Endothelial cell of umbilical vein (primary cell): ENCODE results near the gene ERGIC2. TPM values are rescaled to one million over a fixed set of nuclear protein-coding genes. Genes with fewer than 3 reads are reported as not detected.
A peak's percentile ranks its signal among the peaks of the same experiment; 100 is the strongest.

Experiments
- BruUV-seq: library from RNA; stranded (reverse); fragments of 400-500 nt; replicated peaks from 2 replicates; lab custom pipeline; 2021; lab: Mats Ljungman, UMichigan
- CTCF ChIA-PET: fragments of 300-600, 350-600 bp; sonication (Branson Sonifier 250); formaldehyde crosslinking; loops from one replicate; lab custom pipeline; 2021; ENCODE audit warnings: antibody characterized with exemption, inconsistent platforms; lab: Charles Lee
- POLR2A ChIA-PET: fragments of 300-600, 350-600 bp; sonication (Branson Sonifier 250); formaldehyde crosslinking; loops from one replicate; lab custom pipeline; 2021; ENCODE audit warnings: antibody characterized with exemption, inconsistent platforms; lab: Charles Lee
- DNase-seq: peaks from one replicate; pipeline ENCODE4 v3.0.0-alpha.2; 2011; ENCODE audit warnings: low read depth, low spot score
- FAIRE-seq: peaks from 2 replicates; lab custom pipeline; 2011; peaks lifted over from hg19 to GRCh38; lab: Jason Lieb, UNC
- H2AFZ ChIP-seq: 2 replicates; pipeline ENCODE4 v1.6.0; 2012; ENCODE audit warnings: low read depth, low read length, control low read depth, inconsistent platforms
- H3K27ac ChIP-seq: 2 replicates; pipeline ENCODE4 v1.5.1; 2011; ENCODE audit warnings: low read depth, mild to moderate bottlenecking, control low read depth, low read length, moderate library complexity; ENCODE audit not compliant: insufficient read depth
- H3K27me3 ChIP-seq, 2 experiments: 2 replicates each; pipeline versions ENCODE4 v1.6.0 to v1.6.1; 2011; ENCODE audit warnings: low read length in 2 of 2, mixed read lengths in 1 of 2; ENCODE audit not compliant: control insufficient read depth in 2 of 2, insufficient read depth in 2 of 2
- H3K36me3 ChIP-seq, 2 experiments: 2 replicates in 1 of 2; 3 replicates in 1 of 2; pipeline ENCODE4 v1.5.1; 2011; ENCODE audit warnings: low read length in 2 of 2, mild to moderate bottlenecking in 1 of 2, moderate library complexity in 1 of 2; ENCODE audit not compliant: control insufficient read depth in 2 of 2, insufficient read depth in 2 of 2; ENCODE audit errors: extremely low read depth in 1 of 2
- H3K4me1 ChIP-seq: 3 replicates; pipeline ENCODE4 v1.5.1; 2011; ENCODE audit warnings: mild to moderate bottlenecking, low read length; ENCODE audit not compliant: control insufficient read depth, insufficient read depth; ENCODE audit errors: extremely low read depth
- H3K4me2 ChIP-seq: 2 replicates; pipeline ENCODE4 v1.6.1; 2011; ENCODE audit warnings: low read length, control low read depth, mixed read lengths; ENCODE audit not compliant: insufficient read depth
- H3K4me3 ChIP-seq, 3 experiments: fragments of 200-600 bp in 1 of 3; sonication (generic), shearing (Covaris generic) in 1 of 3; replicated peaks in 1 of 3; 2 replicates each; pipeline ENCODE4 v1.5.1; 2011 to 2016; ENCODE audit warnings: control low read depth in 3 of 3, low read length in 3 of 3, mild to moderate bottlenecking in 2 of 3, inconsistent platforms in 1 of 3, low read depth in 1 of 3, moderate library complexity in 1 of 3; ENCODE audit not compliant: insufficient read depth in 1 of 3
- H3K79me2 ChIP-seq: 2 replicates; pipeline ENCODE4 v1.6.0; 2012; ENCODE audit warnings: low read length, inconsistent platforms; ENCODE audit not compliant: control insufficient read depth, insufficient read depth
- H3K9ac ChIP-seq: replicated peaks from 2 replicates; pipeline ENCODE3; 2011; ENCODE audit warnings: low read length, control low read depth; ENCODE audit not compliant: insufficient read depth; ENCODE audit errors: extremely low read depth
- H3K9me1 ChIP-seq: replicated peaks from 3 replicates; pipeline ENCODE4 v1.6.0; 2011; ENCODE audit warnings: mild to moderate bottlenecking, low read length; ENCODE audit not compliant: control insufficient read depth, insufficient read depth; ENCODE audit errors: extremely low read depth
- H3K9me3 ChIP-seq: replicated peaks from 2 replicates; pipeline ENCODE4 v1.5.1; 2012; ENCODE audit warnings: low read length, inconsistent platforms; ENCODE audit not compliant: control insufficient read depth, insufficient read depth
- H4K20me1 ChIP-seq: replicated peaks from 2 replicates; pipeline ENCODE3; 2011; ENCODE audit warnings: mild to moderate bottlenecking, low read length; ENCODE audit not compliant: control insufficient read depth, insufficient read depth; ENCODE audit errors: extremely low read depth
- CTCF ChIP-seq, 2 donors: IDR thresholded peaks; 1 replicate in 1 of 2; 2 replicates in 1 of 2; pipeline ENCODE4 v1.5.1; 2011; ENCODE audit warnings: low read length in 2 of 2, mild to moderate bottlenecking in 2 of 2, moderate library complexity in 2 of 2, control low read depth in 1 of 2, inconsistent platforms in 1 of 2, low read depth in 1 of 2; ENCODE audit not compliant: insufficient read depth in 1 of 2; ENCODE audit errors: extremely low read depth in 1 of 2
- EZH2 ChIP-seq: IDR thresholded peaks from 2 replicates; pipeline ENCODE4 v1.6.1; 2012; ENCODE audit warnings: borderline replicate concordance, low read depth, mild to moderate bottlenecking, moderate library complexity, low read length, inconsistent platforms; ENCODE audit not compliant: severe bottlenecking
- FOS ChIP-seq: IDR thresholded peaks from 2 replicates; pipeline ENCODE4 v1.6.1; 2011; ENCODE audit warnings: mild to moderate bottlenecking, low read length, moderate library complexity, borderline replicate concordance; ENCODE audit not compliant: insufficient read depth
- GATA2 ChIP-seq: IDR thresholded peaks from 2 replicates; pipeline ENCODE4 v1.7.0; 2011; ENCODE audit warnings: low read depth, mild to moderate bottlenecking, moderate library complexity, mixed read lengths, low read length; ENCODE audit not compliant: insufficient read length, insufficient read depth
- JUN ChIP-seq: IDR thresholded peaks from 2 replicates; pipeline ENCODE4 v1.6.1; 2011; ENCODE audit warnings: borderline replicate concordance, low read depth; ENCODE audit not compliant: insufficient read length, insufficient read depth
- MYC ChIP-seq: IDR thresholded peaks from one replicate; pipeline ENCODE4 v1.6.1; 2011; ENCODE audit warnings: mild to moderate bottlenecking, low read depth, low read length
- POLR2A ChIP-seq: IDR thresholded peaks from 2 replicates; pipeline ENCODE4 v1.6.1; 2012; ENCODE audit warnings: low read depth, mild to moderate bottlenecking, control low read depth, low read length
- POLR2AphosphoS5 ChIP-seq: IDR thresholded peaks from 2 replicates; pipeline ENCODE4 v1.6.1; 2012; ENCODE audit warnings: low read depth, mild to moderate bottlenecking, control low read depth, low read length, moderate library complexity; ENCODE audit not compliant: insufficient read depth
- dilution Hi-C: fragments of 300-500 bp; cut with MboI; formaldehyde crosslinking; loops from one replicate; pipeline ENCODE4 v1.15.0; 2019; ENCODE audit warnings: low sequenced_read_pairs; ENCODE audit not compliant: extremely low pct_ligation_motif_present
- intact Hi-C: fragments of 100-400 bp; cut with micrococcal nuclease; formaldehyde crosslinking; loops from one replicate; pipeline ENCODE4 v1.10.0; 2022
- polyA plus RNA-seq, 4 experiments: library from polyadenylated mRNA; depleted of rRNA in 3 of 4; stranded (reverse) in 3 of 4; unstranded in 1 of 4; fragments of >200 nt; gene quantifications; 2 replicates each; pipeline versions ENCODE4 v1.2.1 to v1.2.3, GENCODE V29; 2011 to 2012; ENCODE audit warnings: missing spikeins in 1 of 4
- total RNA-seq: library from RNA; stranded (reverse); gene quantifications from 2 replicates; pipeline ENCODE4 v1.2.3, GENCODE V29; 2021
- TF ChIP-seq, protein P1 (sequence below): IDR thresholded peaks from 2 replicates; pipeline ENCODE4 v1.6.1; 2011; ENCODE audit not compliant: insufficient read depth, insufficient read length

The ERGIC2 gene
- total and polyA plus RNA-seq, 2 donors (not counting 3 experiments of a cell fraction or from before 2014, with no cell fraction given): 20.3 to 60.6 TPM

GRCh38 chr12:29317556-29318363 is 63.2 kb downstream of the ERGIC2 start:
- H4K20me1 ChIP-seq: no peaks in the 10 kb centered on the region
- FAIRE-seq (peak; percentile 84), DNase-seq (peak; percentile 72)
- peaks cover 4% of the 10 kb centered on the region in 2 experiments for H3K36me3 ChIP-seq
- no peaks in the 10 kb centered on the region for H3K79me2 ChIP-seq
- H3K27me3 ChIP-seq: no peaks in the 10 kb centered on the region
- ChIA-PET POLR2A (no interaction called here), CTCF (interaction anchor here (0.8 to 4.3 kb wide), 7 partner anchors 9 to 245 kb away, joined by 3 to 52 read pairs (median 5); no protein-coding TSS in a partner anchor)
- no peak overlapping the region for H3K27ac ChIP-seq
- H2AFZ ChIP-seq: no peak overlapping the region
- H3K4me1 ChIP-seq: peaks cover 17% of the 10 kb centered on the region
- dilution Hi-C loops (no loop called here), intact Hi-C loops (loop anchor here (1.0 to 5.0 kb wide), 4 partner anchors 75 to 244 kb away; partner anchors contain the start of gene FAR2)
- no TSS peak for BruUV-seq
- no peak overlapping the region for H3K9ac ChIP-seq
- no peaks in the 10 kb centered on the region for H3K9me1 ChIP-seq
- no peak overlapping the region for H3K4me2 ChIP-seq
- peak; percentile 61 to 66 for TF ChIP-seq CTCF (IDR thresholded peaks at IDR 0.05; ENCODE audit: extremely low read depth in 1 of 2, insufficient read depth in 1 of 2, low read depth in 1 of 2, low read length in 2 of 2)
- no peak for TF ChIP-seq POLR2AphosphoS5
- no peak overlapping the region for H3K4me3 ChIP-seq
- H3K9me3 ChIP-seq: no peaks in the 10 kb centered on the region

- Histone ChIP-seq H3K9me1 (no peaks in the 10 kb centered on the region), H3K9me3 (no peaks in the 10 kb centered on the region), H3K27me3 (no peaks in the 10 kb centered on the region), H3K4me1 (peaks cover 17% of the 10 kb centered on the region), H3K4me2 (no peak overlapping the region), H3K79me2 (no peaks in the 10 kb centered on the region), H4K20me1 (no peaks in the 10 kb centered on the region), H3K27ac (no peak overlapping the region), H3K9ac (no peak overlapping the region), H3K4me3 (no peak overlapping the region), H2AFZ (no peak overlapping the region), H3K36me3 (peaks cover 2 to 8% of the 10 kb centered on the region in 2 experiments)
- dilution Hi-C loops (no loop called here), intact Hi-C loops (loop anchor here (1.0 to 5.0 kb wide), 4 partner anchors 74 to 243 kb away; partner anchors contain the start of gene FAR2)
- ChIA-PET POLR2A (no interaction called here), CTCF (interaction anchor here (1.1 to 4.3 kb wide), 3 partner anchors 229 to 244 kb away, joined by 3 to 52 read pairs (median 35); no protein-coding TSS in a partner anchor)
- DNase-seq (no peak), FAIRE-seq (no peak)
- no TSS peak for BruUV-seq
- TF ChIP-seq, protein P1, sequence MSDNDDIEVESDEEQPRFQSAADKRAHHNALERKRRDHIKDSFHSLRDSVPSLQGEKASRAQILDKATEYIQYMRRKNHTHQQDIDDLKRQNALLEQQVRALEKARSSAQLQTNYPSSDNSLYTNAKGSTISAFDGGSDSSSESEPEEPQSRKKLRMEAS: no peak
- TF ChIP-seq JUN (no peak), POLR2A (no peak), FOS (no peak), GATA2 (no peak), CTCF (IDR thresholded peaks at IDR 0.05; ENCODE audit: extremely low read depth in 1 of 2, insufficient read depth in 1 of 2, low read depth in 1 of 2, low read length in 2 of 2) (no peak), POLR2AphosphoS5 (no peak), MYC (no peak), EZH2 (no peak)
Observed at GRCh38 chr12:29316752-29317151, 64.2 kb downstream of the ERGIC2 start.
